ACHN (cell line): ENCODE measurements around the gene MSRB1.

ENCODE experiments used
- DNase-seq: peaks from one replicate; pipeline ENCODE4 v3.0.0-alpha.2; 2015
- in situ Hi-C: cut with HindIII; loops from 2 replicates; pipeline ENCODE4 v1.10.0; 2017; ENCODE audit warnings: low sequenced_read_pairs, low pct_ligation_motif_present, low pct_unique_long_range_greater_than_20kb

Gene MSRB1

GRCh38 chr16:1980030-1980769 is 37.2 kb upstream of the MSRB1 start:
- no peak for DNase-seq
- in situ Hi-C loops = no loop called here

GRCh38 chr16:1979271-1980029 is 36.5 kb upstream of the MSRB1 start:
- in situ Hi-C loops = no loop called here
- no peak for DNase-seq

GRCh38 chr16:1978476-1979120 is 35.6 kb upstream of the MSRB1 start:
- no peak for DNase-seq
- in situ Hi-C loops = no loop called here

- in situ Hi-C loops = no loop called here
- DNase-seq = no peak
These were observed 34.9 kb upstream of the MSRB1 start for GRCh38 chr16:1977875-1978268.

GRCh38 chr16:1976951-1977874 is 34.2 kb upstream of the MSRB1 start:
- in situ Hi-C loops = no loop called here
- no peak for DNase-seq

- DNase-seq = no peak
- in situ Hi-C loops = no loop called here
These were observed 33.2 kb upstream of the MSRB1 start for GRCh38 chr16:1976216-1976520.

GRCh38 chr16:1975432-1976215 is 32.6 kb upstream of the MSRB1 start:
- in situ Hi-C loops = no loop called here
- no peak for DNase-seq

GRCh38 chr16:1974157-1975070 is 31.4 kb upstream of the MSRB1 start:
- in situ Hi-C loops = no loop called here
- no peak for DNase-seq

GRCh38 chr16:1973461-1974156 is 30.6 kb upstream of the MSRB1 start:
- DNase-seq = no peak
- in situ Hi-C loops = no loop called here

- peak; percentile 55 for DNase-seq
- in situ Hi-C loops = no loop called here
These were observed 29.5 kb upstream of the MSRB1 start for GRCh38 chr16:1972490-1972877.

- DNase-seq = peak; percentile 99
- in situ Hi-C loops = no loop called here
These were observed 28.9 kb upstream of the MSRB1 start, which contains the start of gene TBL3 for GRCh38 chr16:1971796-1972489. TSS of gene TBL3 (plus strand) at chr16:1972053. CDS start at chr16:1972165, 112 bp downstream.

- DNase-seq = no peak
- in situ Hi-C loops = no loop called here
These were observed 25.4 kb upstream of the MSRB1 start for GRCh38 chr16:1968146-1968953.

GRCh38 chr16:1966460-1966859 is 23.5 kb upstream of the MSRB1 start, which contains the start of gene RNF151:
TSS of gene RNF151 (plus strand) at chr16:1966856. CDS start at chr16:1966882, 26 bp downstream.
- DNase-seq = no peak
- in situ Hi-C loops = no loop called here

- in situ Hi-C loops = no loop called here
- no peak for DNase-seq
These were observed 22.5 kb upstream of the MSRB1 start for GRCh38 chr16:1965396-1966001.
